Liver (tissue), 3 donors: ENCODE results near the gene PPM1B.

Experiments
- ATF3 ChIP-seq: IDR thresholded peaks from 2 replicates; pipeline ENCODE4 v1.6.1; 2016; ENCODE audit warnings: antibody characterized with exemption
- CTCF ChIP-seq: fragments of 150-350 bp; IDR thresholded peaks from 2 replicates; pipeline ENCODE4 v1.5.1; 2017; ENCODE audit warnings: improper control_type of control experiment, low read depth, low read length; ENCODE audit not compliant: missing input control
- TAF1 ChIP-seq: conservative IDR thresholded peaks from 2 replicates; pipeline ENCODE4 v1.6.1; 2016; ENCODE audit warnings: antibody characterized with exemption, mild to moderate bottlenecking
- YY1 ChIP-seq: IDR thresholded peaks from 2 replicates; pipeline ENCODE4 v1.6.1; 2016; ENCODE audit warnings: antibody characterized with exemption, mild to moderate bottlenecking
- ZBTB33 ChIP-seq: IDR thresholded peaks from 2 replicates; pipeline ENCODE4 v1.6.1; 2016; ENCODE audit warnings: antibody characterized with exemption
- donor health status: healthy.
- donor health status: healthy.

GRCh38 chr2:44273596-44273995 lies 104.9 kb downstream of the PPM1B start:
- no peak for TF ChIP-seq CTCF
- no peak for TF ChIP-seq YY1
- TF ChIP-seq ATF3, result no peak
- TF ChIP-seq ZBTB33, result no peak
- no peak for TF ChIP-seq TAF1
